GM18951 (cell line): Measurements from ENCODE around the gene HOXC6.

Source experiments
- POLR2A ChIP-seq: IDR thresholded peaks from 4 replicates; pipeline ENCODE4 v1.6.1; 2011; ENCODE audit warnings: mild to moderate bottlenecking; ENCODE audit not compliant: insufficient read length, insufficient read depth; ENCODE audit errors: extremely low read depth
- in situ Hi-C: fragments of 300-500 bp; cut with MboI; formaldehyde crosslinking; loops from one replicate; pipeline ENCODE4 v1.12.0; 2022; ENCODE audit warnings: low sequenced_read_pairs, mixed read lengths, inconsistent platforms; ENCODE audit not compliant: unreplicated experiment

The HOXC6 gene

GRCh38 chr12:54009171-54010052 lies 18.8 kb upstream of the HOXC6 start:
- in situ Hi-C loops, result loop anchor here (25.0 kb wide), 1 partner anchor 353 kb away; the partner anchor contains the start of gene GPR84
- TF ChIP-seq POLR2A, result no peak

- in situ Hi-C loops, result loop anchor here (25.0 kb wide), 1 partner anchor 352 kb away; the partner anchor contains the start of gene GPR84
- TF ChIP-seq POLR2A, result no peak
Observed at GRCh38 chr12:54010053-54010971, 17.9 kb upstream of the HOXC6 start.

DNA sequence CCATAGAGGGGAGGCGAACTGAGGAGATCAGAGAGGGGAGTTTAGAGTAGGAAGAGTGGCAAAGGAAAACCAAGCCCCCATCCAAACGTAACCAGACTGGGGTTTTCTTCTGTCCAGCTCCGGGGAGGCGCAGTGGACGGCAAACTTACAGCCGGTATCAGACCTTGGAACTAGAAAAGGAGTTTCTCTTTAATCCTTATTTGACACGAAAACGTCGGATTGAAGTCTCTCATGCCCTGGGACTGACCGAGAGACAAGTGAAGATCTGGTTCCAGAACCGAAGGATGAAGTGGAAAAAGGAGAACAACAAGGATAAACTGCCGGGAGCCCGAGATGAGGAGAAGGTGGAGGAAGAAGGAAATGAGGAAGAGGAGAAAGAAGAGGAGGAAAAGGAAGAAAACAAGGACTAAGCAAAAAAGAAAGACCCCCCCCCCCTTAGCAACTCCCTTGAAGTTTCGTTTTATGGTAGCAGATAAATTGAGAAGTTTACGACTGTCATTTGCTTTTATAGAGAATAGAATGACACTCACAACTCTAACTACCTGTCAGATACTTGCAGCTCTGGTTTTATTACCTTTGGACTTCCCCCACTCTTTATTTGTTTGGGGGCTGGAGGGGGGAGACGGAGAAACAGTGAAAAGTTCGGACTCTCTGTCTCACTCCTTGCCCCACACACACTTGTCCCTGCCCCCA lies 17.1 kb upstream of the HOXC6 start:
- in situ Hi-C loops, result loop anchor here (25.0 kb wide), 1 partner anchor 351 kb away; the partner anchor contains the start of gene GPR84
- no peak for TF ChIP-seq POLR2A

DNA sequence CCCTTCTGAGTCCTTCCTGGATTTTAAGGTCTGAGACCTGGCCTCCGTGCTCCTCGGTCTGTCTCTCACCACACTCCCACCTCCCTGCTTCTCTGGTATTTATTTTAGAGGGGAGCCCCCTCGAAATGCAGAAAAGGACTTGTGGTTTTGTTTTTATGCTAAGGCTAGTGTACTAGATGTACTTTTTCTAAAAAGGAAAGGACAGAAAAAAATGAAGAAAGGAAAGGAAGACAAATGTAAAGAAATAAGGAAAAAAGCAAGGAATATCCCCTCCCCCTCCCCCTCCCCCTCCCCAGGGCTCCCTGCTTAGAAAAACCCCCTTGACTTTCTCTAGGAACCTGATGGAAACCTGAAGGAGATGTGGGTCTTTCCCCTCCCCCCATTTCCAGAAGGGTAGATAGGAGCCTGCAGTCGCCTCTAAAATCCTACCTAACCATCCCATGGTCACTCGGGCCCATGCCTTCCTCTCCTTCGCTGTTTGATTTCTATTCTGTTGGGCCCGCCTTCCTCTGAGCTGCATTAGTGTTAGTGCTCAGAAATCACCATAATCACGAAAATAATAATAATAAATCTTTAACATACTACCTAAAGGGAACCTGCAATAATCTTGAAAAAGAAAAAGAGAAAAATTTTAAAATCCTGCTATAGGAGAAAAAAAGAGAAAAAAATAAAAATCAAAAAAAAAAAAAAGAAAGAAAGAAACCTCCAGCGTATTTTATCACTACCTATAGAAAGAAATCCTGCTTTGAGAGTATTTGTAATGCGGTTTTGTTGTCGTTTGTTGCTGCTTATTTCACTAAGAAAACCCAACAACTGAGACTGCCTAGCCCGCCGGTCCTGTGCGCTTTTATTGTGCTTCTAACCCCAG lies 16.3 kb upstream of the HOXC6 start:
- in situ Hi-C loops, result loop anchor here (25.0 kb wide), 1 partner anchor 350 kb away; the partner anchor contains the start of gene GPR84
- TF ChIP-seq POLR2A, result no peak

GRCh38 chr12:54012631-54013409 lies 15.4 kb upstream of the HOXC6 start:
- in situ Hi-C loops, result loop anchor here (25.0 kb wide), 1 partner anchor 349 kb away; the partner anchor contains the start of gene GPR84
- TF ChIP-seq POLR2A, result no peak

DNA sequence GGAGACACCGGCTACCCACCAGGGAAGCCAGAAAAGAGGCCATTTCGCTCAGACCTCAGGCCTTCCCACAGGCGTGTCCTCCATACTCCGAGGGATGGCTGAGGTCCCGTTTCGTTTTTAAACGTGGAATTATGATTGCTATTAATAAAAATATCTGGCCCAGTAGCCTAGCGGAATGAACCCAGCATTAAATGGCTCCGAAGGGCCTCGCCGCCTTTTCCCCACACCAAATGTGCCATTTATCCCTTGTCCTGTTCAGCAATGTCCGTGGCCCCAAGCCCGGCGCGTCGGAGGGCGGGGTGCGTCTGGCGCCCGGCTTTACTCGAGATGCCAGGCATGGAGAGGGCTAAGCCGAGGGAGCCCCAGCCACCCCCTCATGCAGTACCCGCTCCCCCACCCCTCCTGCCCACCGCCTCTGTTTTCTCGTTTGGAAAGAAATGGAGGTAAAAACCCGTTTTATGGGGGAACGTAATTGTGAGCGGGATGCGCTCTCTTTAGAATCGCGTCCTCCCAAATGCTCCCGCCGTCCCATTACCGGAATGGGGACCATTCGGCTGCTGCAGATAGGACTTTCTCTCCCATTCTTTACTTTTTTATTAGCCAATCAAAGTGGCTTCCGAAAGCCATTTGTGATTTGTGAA lies 13.7 kb upstream of the HOXC6 start:
- no peak for TF ChIP-seq POLR2A
- in situ Hi-C loops, result loop anchor here (25.0 kb wide), 1 partner anchor 348 kb away; the partner anchor contains the start of gene GPR84

- in situ Hi-C loops, result loop anchor here (25.0 kb wide), 1 partner anchor 347 kb away; the partner anchor contains the start of gene GPR84
Observed at GRCh38 chr12:54015018-54015931, 13.0 kb upstream of the HOXC6 start.

DNA sequence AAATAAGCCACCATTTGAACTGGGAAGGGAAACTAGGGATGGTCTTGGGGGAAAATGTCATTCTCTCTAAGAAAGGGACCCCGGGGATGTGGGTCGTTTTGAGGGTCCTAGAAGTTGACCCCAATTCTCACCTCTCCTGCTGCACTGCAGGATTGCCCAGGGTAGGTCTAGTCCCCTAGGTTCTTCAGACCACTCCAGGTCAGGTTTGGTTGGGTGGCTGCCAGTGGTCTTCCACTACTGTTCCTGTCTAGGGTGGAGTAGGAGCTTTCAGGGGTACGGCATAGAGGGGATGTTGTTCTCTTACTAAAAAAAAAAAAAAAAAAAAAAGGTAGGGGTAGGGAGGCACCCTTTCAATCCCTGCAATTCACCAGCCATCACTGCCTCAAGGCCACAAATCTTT lies 12.2 kb upstream of the HOXC6 start:
- no peak for TF ChIP-seq POLR2A
- in situ Hi-C loops, result loop anchor here (25.0 kb wide), 1 partner anchor 346 kb away; the partner anchor contains the start of gene GPR84

More at GRCh38 chr12:54015018-54015931, 13.0 kb upstream of the HOXC6 start:
- no peak for TF ChIP-seq POLR2A

- in situ Hi-C loops, result loop anchor here (25.0 kb wide), 1 partner anchor 346 kb away; the partner anchor contains the start of gene GPR84
- TF ChIP-seq POLR2A, result no peak
Observed at GRCh38 chr12:54016478-54016964, 11.7 kb upstream of the HOXC6 start.
